Hepatocyte (in vitro differentiated cells): ENCODE measurements around the gene STOML3. TPM values are rescaled to one million over a fixed set of nuclear protein-coding genes. Genes with fewer than 3 reads are reported as not detected.

ENCODE experiments used
- DNase-seq: peaks from one replicate; pipeline ENCODE4 v3.0.0-alpha.2; 2016; ENCODE audit warnings: low spot score
- H2AFZ ChIP-seq: fragments of 200-600 bp; sonication (generic); 2 replicates; pipeline ENCODE4 v1.6.0; 2016; ENCODE audit warnings: antibody characterized with exemption, mild to moderate bottlenecking
- H3K27ac ChIP-seq: fragments of 200-600 bp; sonication (generic); 2 replicates; pipeline ENCODE4 v1.5.1; 2016; ENCODE audit warnings: mild to moderate bottlenecking
- H3K27me3 ChIP-seq: fragments of 200-600 bp; sonication (generic); 2 replicates; pipeline ENCODE4 v1.6.1; 2016
- H3K36me3 ChIP-seq: fragments of 200-600 bp; sonication (generic); replicated peaks from 2 replicates; pipeline ENCODE4 v1.5.1; 2016; ENCODE audit warnings: low read depth; ENCODE audit not compliant: insufficient read depth
- H3K4me1 ChIP-seq: fragments of 200-600 bp; sonication (generic); 2 replicates; pipeline ENCODE4 v1.5.1; 2016; ENCODE audit warnings: mild to moderate bottlenecking, moderate library complexity; ENCODE audit not compliant: insufficient read depth
- H3K4me2 ChIP-seq: fragments of 200-600 bp; sonication (generic); 2 replicates; pipeline ENCODE4 v1.6.0; 2016
- H3K4me3 ChIP-seq: fragments of 200-600 bp; sonication (generic); 2 replicates; pipeline ENCODE4 v1.5.1; 2016; ENCODE audit warnings: mild to moderate bottlenecking
- H3K79me2 ChIP-seq: fragments of 200-600 bp; sonication (generic); 2 replicates; pipeline ENCODE4 v1.6.0; 2017; ENCODE audit warnings: mild to moderate bottlenecking
- H3K9me2 ChIP-seq: fragments of 200-600 bp; sonication (generic); replicated peaks from 2 replicates; pipeline ENCODE4 v1.6.0; 2017; ENCODE audit warnings: mild to moderate bottlenecking; ENCODE audit not compliant: insufficient read depth
- H3K9me3 ChIP-seq: fragments of 200-600 bp; sonication (generic); 2 replicates; pipeline ENCODE4 v1.5.1; 2016; ENCODE audit warnings: low read depth, mild to moderate bottlenecking
- H4K20me1 ChIP-seq: fragments of 200-600 bp; sonication (generic); 2 replicates; pipeline ENCODE4 v1.6.0; 2016; ENCODE audit warnings: mild to moderate bottlenecking; ENCODE audit not compliant: insufficient read depth, poor library complexity, severe bottlenecking
- CTCF ChIP-seq: fragments of 200-600 bp; sonication (generic); IDR thresholded peaks from 2 replicates; pipeline ENCODE4 v1.5.1; 2016; ENCODE audit warnings: antibody characterized with exemption, mild to moderate bottlenecking; ENCODE audit not compliant: poor library complexity
- EZH2 ChIP-seq: fragments of 200-600 bp; sonication (generic); IDR thresholded peaks from 2 replicates; pipeline ENCODE4 v1.6.1; 2016; ENCODE audit warnings: antibody characterized with exemption, mild to moderate bottlenecking, borderline replicate concordance
- EZH2phosphoT487 ChIP-seq: fragments of 200-600 bp; sonication (generic); IDR thresholded peaks from one replicate; pipeline ENCODE4 v1.6.1; 2018; ENCODE audit warnings: antibody characterized with exemption, mild to moderate bottlenecking, low read depth, moderate library complexity; ENCODE audit not compliant: unreplicated experiment, severe bottlenecking
- WGBS: methylation state at CpG from one replicate; pipeline ENCODE4 v1.1.6; 2016; ENCODE audit warnings: low lambda C conversion rate; ENCODE audit errors: missing lambda C conversion rate; 5-methylcytosine and 5-hydroxymethylcytosine counted together
- polyA plus RNA-seq: library from polyadenylated mRNA; unstranded; fragments of >200 nt; fragmentation: Nextera tagmentation; extraction: Ambion mirVana; gene quantifications from 2 replicates; pipeline ENCODE4 v1.2.1, GENCODE V29; 2016
- total RNA-seq: library from RNA; depleted of rRNA; stranded (reverse); fragments of >200 nt; gene quantifications from 2 replicates; pipeline ENCODE4 v1.2.3, GENCODE V29; 2014

The STOML3 gene
- total and polyA plus RNA-seq, 2 experiments from 2014 or later: not detected

- TF ChIP-seq EZH2 (no peak), EZH2phosphoT487 (no peak), CTCF (no peak)
- Histone ChIP-seq H3K27me3 (no peaks in the 10 kb centered on the region), H3K79me2 (no peaks in the 10 kb centered on the region), H3K9me3 (no peaks in the 10 kb centered on the region), H3K27ac (no peak overlapping the region), H3K9me2 (no peaks in the 10 kb centered on the region), H3K4me2 (no peak overlapping the region), H2AFZ (no peak overlapping the region), H4K20me1 (no peaks in the 10 kb centered on the region), H3K4me1 (no peaks in the 10 kb centered on the region), H3K36me3 (no peaks in the 10 kb centered on the region), H3K4me3 (no peak overlapping the region)
- whole genome bisulfite sequencing: 90% methylated on average over 4 of the region's 4 CpGs
- DNase-seq: no peak
Measured at GRCh38 chr13:38965281-38965680, 25.4 kb downstream of the STOML3 start.

GRCh38 chr13:38960175-38960574 is 30.5 kb downstream of the STOML3 start:
- Histone ChIP-seq H3K9me2 (no peaks in the 10 kb centered on the region), H3K79me2 (no peaks in the 10 kb centered on the region), H3K36me3 (no peaks in the 10 kb centered on the region), H3K9me3 (no peaks in the 10 kb centered on the region), H4K20me1 (no peaks in the 10 kb centered on the region), H3K4me2 (no peak overlapping the region), H3K4me1 (no peaks in the 10 kb centered on the region), H3K27ac (no peak overlapping the region), H3K4me3 (no peak overlapping the region), H2AFZ (no peak overlapping the region), H3K27me3 (no peaks in the 10 kb centered on the region)
- TF ChIP-seq EZH2phosphoT487 (no peak), CTCF (no peak), EZH2 (no peak)
- no peak for DNase-seq

GRCh38 chr13:38957794-38958592 is 32.6 kb downstream of the STOML3 start:
- Histone ChIP-seq H2AFZ (no peak overlapping the region), H3K9me2 (no peaks in the 10 kb centered on the region), H3K36me3 (no peaks in the 10 kb centered on the region), H3K9me3 (no peaks in the 10 kb centered on the region), H3K27ac (no peak overlapping the region), H3K79me2 (no peaks in the 10 kb centered on the region), H3K4me2 (no peak overlapping the region), H4K20me1 (no peaks in the 10 kb centered on the region), H3K4me1 (no peaks in the 10 kb centered on the region), H3K4me3 (no peak overlapping the region), H3K27me3 (no peaks in the 10 kb centered on the region)
- no peak for DNase-seq
- 88% methylated on average over 11 of the region's 11 CpGs for WGBS
- TF ChIP-seq EZH2phosphoT487: no peak
- no peak for TF ChIP-seq EZH2
- no peak for TF ChIP-seq CTCF

- Histone ChIP-seq H3K4me2 (no peak overlapping the region), H2AFZ (no peak overlapping the region), H3K27me3 (no peaks in the 10 kb centered on the region), H3K79me2 (no peaks in the 10 kb centered on the region), H3K4me3 (no peak overlapping the region), H3K36me3 (no peaks in the 10 kb centered on the region), H3K9me2 (no peaks in the 10 kb centered on the region), H3K4me1 (no peaks in the 10 kb centered on the region), H3K9me3 (no peaks in the 10 kb centered on the region), H3K27ac (no peak overlapping the region), H4K20me1 (no peaks in the 10 kb centered on the region)
- TF ChIP-seq EZH2 (no peak), EZH2phosphoT487 (no peak), CTCF (no peak)
- no peak for DNase-seq
Measured at GRCh38 chr13:38954844-38955243, 35.8 kb downstream of the STOML3 start.
